ENCODE measurements around the gene UQCRH.
A peak's percentile ranks its signal among the peaks of the same experiment; 100 is the strongest.
"Not testable (repeated sequence)": the region's sequence is repeated elsewhere in the genome, so short reads cannot be mapped to it uniquely, and the experiment has no call there.

UQCRH gene

DNA sequence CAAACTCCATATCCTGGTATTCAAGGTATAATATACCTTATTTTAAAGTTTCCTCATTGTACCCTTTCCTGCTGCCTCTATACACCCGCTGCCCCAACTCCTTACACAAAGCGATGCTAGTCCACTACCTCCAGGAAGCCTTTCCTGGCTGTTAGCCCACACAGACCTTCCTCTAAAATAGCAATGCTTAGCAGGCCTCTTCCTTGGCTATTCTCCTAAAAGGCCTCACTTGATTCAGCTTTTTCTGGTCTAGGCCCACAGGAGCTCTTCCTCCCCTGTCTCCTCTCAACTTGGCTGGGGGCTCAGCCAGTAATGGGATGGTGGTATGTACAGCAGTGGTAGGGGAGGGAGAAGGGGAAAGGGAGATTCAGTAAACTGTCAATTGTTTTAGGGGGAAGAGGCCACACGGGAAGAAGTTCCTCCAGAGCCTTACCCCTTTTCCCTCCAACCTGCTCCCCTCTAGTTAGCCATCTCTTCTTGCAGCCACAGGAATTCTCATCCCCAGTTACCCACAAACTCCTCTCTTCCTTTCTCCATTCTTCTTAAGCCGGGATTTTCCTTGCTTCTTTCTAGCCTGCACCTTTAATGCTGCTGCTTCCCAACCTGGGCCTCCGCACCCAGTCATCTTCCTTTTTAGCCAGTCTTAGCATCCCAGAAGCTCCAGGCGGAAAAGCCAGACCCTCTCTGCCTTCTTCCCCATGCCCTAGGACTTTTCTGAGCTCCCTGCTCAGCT lies 2.7 kb upstream of the UQCRH start:
- DNase-seq (ENCODE audit: low read depth, low spot score): peak; percentile 50

DNA sequence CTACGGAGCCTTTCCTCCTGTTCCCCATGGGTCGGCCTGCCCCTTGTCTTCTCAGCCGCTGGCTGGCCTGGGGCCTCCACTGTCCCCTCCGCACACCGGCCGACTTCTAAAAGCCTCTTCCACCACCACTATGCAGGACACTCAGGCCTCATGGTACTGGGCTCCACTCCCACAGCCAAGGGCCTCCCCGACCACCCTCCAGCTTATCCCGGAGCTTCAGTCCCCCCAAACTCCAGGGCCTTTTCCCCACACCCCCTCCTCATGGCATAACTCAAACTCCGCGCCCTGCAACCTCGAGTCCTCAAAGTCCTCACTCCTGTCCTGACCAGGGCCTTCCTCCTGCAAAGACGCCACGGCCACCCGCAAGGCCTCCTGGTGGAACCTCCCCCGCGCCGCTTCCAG lies 2.1 kb upstream of the UQCRH start:
- DNase-seq (ENCODE audit: low read depth, low spot score): no peak

DNA sequence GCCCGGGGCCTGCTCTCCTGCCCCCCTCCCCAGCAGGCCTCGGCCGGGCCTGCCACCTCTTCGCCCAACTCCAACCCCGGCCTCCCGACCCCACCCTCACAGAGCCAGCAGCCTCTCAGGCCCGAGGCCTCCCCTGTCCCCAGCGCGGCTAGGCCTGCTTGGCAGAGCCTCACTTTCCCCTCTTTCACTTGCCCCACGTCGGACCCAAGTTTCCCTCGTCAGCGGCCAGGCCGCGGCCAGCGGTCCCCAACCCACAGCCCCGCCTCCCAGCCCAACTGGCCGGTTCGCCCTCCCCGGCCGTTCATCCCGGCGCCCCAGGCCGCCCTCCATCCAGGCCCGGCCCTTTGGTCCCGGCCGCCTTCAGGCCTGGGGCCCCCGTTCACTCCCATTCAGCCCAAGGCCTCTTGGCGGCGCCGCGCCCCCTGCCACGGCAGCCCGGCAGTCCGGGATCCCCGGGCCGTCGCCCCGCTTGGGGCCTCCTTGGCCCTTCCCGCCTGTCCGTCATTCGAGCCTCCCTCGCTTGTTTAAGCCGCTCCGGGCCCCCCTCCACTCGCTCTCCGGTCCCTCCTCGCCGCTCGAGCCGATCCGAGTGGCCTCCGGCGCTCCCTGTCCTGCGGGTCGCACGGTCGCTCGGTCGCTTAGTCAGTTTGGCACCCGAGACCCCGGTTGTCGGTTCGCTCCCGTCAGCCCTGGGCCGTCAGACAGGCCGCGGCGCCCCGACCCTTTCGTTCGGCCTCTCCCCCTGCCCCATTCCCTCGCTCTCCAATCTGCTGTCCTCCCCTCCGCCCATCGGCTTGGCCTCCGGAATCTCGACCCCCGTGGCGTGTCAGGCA lies 1.5 kb upstream of the UQCRH start:
- DNase-seq (ENCODE audit: low read depth, low spot score): peak; percentile 80

DNA sequence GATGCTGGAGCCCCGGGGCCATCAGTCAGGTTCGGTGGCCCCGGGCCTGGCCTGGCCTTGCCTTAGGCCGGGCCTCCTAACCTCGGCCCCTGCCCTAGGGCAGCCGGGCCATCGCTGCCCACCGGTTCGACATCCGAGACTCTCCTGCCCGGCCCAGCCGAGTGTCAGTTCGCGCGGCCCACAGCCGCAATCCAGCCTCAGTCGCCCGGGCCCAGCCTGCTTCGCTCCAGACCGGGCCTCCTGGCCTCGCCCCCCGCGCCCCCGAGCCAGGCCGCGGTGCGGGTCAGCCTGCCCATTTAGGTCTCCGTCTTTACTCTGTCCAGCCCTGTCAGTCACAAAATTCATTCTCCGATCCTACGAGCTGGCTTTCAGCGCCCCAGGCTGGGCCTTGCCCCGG lies 859 bp upstream of the UQCRH start:
- peak; percentile 69 for DNase-seq (ENCODE audit: low read depth, low spot score)

DNA sequence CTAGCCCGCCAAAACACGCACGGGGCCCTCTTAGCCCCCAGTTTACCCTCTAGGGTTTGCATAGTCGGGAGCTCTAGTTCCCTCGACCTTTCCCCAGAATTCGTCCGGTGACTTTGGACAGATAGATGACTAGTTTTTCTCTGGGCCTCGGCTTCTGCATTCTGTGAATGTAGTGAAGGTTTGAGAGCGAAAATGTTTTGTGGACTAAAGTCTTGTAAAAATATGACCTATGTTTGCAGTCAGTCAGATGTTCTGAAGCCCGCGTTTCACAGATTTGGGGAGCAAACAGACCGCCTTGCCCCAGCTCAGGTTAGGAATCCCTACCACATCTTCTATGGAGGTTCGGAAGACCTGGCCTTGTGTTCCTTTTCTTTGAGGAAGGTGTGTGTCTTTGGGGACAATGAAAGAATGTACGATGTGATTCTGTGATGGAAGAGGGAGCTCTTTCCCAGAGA lies 401 bp downstream of the UQCRH start:
- DNase-seq (ENCODE audit: low read depth, low spot score): peak; percentile 26

- DNase-seq (ENCODE audit: low read depth, low spot score): no peak
Observed at GRCh38 chr1:46306159-46306530, 2.6 kb downstream of the UQCRH start.

GRCh38 chr1:46309401-46310159 lies 6.1 kb downstream of the UQCRH start:
- DNase-seq (ENCODE audit: low read depth, low spot score): peak; percentile 73

- DNase-seq (ENCODE audit: low read depth, low spot score): no peak
Observed at GRCh38 chr1:46310321-46310720, 6.8 kb downstream of the UQCRH start.

GRCh38 chr1:46315669-46316403 lies 12.3 kb downstream of the UQCRH start:
- DNase-seq (ENCODE audit: low read depth, low spot score): peak; percentile 52

DNA sequence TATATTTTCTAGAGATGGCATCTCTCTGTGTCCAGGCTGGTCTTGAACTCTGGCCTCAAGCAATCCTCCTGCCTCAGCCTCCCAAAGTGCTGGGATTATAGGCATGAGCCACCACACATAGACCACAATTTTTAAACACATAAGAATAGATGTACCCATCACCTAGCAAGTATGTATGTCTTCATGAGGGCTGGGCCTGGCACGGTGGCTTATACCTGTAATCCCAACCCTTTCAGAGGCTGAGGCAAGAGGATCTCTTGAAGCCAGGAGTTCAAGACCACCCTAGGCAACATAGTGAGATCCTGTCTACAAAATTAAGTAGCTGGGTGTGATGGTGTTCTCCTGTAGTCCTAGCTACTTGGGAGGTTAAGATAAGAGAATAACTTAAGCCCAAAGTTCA lies 13.8 kb downstream of the UQCRH start:
- no peak for DNase-seq (ENCODE audit: low read depth, low spot score)

- not testable (repeated sequence) for DNase-seq (ENCODE audit: low read depth, low spot score)
Observed at GRCh38 chr1:46319301-46319700, 15.8 kb downstream of the UQCRH start.

GRCh38 chr1:46319960-46320914 lies 16.7 kb downstream of the UQCRH start:
- DNase-seq (ENCODE audit: low read depth, low spot score): not testable (repeated sequence)

GRCh38 chr1:46322191-46322590 lies 18.7 kb downstream of the UQCRH start:
- DNase-seq (ENCODE audit: low read depth, low spot score): not testable (repeated sequence)

DNA sequence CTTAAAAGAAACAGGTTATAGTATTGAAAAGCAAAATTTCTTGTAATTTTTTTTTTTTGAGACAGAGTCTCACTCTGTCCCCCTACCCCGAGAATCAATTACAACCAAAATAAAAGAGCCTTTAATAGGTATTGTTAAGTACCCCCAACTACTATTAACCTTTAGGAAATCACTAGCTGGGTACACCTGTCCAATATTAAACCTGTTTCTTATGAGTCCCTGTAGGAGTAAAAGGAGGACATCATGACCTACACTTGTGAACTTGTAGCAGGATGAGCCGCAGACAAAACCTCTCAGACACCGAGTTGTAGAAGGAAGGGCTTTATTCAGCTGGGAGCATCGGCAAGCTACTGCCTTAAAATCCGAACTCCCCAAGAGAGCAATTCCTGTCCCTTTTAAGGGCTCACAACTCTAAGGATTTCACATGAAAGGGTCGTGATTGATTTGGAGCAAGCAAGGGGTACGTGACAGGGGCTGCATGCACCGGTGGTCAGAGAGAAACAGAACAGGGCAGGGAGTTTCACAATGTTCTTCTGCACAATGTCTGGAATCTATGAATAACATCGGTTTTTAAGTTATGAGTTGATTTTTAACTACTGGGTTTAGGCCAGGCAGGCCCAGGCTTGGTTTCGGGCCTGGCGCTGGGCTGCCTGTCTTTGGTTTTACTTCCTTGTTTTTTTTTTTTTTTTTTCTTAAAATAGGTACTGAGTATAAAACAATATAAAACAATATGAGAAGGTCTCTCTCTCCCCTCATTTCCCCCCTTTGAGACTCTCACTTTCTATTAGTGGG lies 22.0 kb downstream of the UQCRH start:
- not testable (repeated sequence) for DNase-seq (ENCODE audit: low read depth, low spot score)

- not testable (repeated sequence) for DNase-seq (ENCODE audit: low read depth, low spot score)
Observed at GRCh38 chr1:46328182-46328581, 24.7 kb downstream of the UQCRH start.

GRCh38 chr1:46329807-46330206 lies 26.3 kb downstream of the UQCRH start:
- not testable (repeated sequence) for DNase-seq (ENCODE audit: low read depth, low spot score)

DNA sequence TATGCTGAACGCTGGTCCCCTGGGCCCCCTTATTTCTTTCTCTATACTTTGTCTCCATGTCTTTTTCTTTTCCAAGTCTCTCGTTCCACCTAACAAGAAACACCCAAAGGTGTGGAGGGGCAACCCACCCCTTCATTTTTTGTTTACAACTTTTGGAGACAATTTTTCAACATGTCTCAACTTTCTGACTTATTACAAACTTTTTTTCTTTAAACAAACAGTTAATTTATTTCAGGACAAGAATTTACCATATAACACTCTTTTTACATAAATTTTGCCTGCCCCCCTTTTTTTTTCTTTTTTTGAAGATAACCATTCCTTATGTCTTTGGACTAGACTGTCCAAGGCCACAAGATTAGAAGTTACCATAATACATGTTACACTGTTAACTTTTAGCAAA lies 26.9 kb downstream of the UQCRH start:
- not testable (repeated sequence) for DNase-seq (ENCODE audit: low read depth, low spot score)

DNA sequence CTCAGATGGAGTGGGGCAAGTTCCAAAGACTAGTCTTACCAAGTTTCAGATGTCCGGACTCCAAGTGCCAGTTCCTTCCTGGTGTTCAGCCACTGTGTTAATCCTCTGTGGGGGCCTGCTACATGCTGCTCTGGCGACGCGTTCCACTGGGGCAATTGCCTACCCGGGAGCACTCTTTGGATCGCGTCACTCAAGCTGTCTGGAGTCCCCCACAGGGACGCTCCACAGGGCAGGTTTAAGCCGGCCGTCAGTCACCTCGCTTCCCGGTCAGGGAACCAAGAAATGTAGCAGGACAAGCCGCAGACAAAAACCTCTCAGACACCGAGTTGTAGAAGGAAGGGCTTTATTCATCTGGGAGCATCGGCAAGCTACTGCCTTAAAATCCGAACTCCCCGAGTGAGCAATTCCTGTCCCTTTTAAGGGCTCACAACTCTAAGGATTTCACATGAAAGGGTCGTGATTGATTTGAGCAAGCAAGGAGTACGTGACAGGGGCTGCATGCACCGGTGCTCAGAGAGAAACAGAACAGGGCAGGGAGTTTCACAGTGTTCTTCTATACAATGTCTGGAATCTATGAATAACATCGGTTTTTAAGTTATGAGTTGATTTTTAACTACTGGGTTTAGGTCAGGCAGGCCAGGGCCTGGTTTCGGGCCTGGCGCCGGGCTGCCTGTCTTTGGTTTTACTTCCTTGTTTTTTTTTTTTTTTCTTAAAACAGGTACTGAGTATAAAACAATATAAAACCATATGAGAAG lies 28.5 kb downstream of the UQCRH start:
- DNase-seq (ENCODE audit: low read depth, low spot score): not testable (repeated sequence)
